Ishikawa (cell line): ENCODE results near the gene PLEKHB1.

ENCODE experiments used
- CEBPB ChIP-seq: IDR thresholded peaks from 2 replicates; pipeline ENCODE4 v1.6.1; 2012
- CREB1 ChIP-seq: IDR thresholded peaks from 2 replicates; pipeline ENCODE4 v1.6.1; 2012; ENCODE audit warnings: low read depth
- EGR1 ChIP-seq: IDR thresholded peaks from 2 replicates; pipeline ENCODE4 v1.6.1; 2012
- EP300 ChIP-seq: IDR thresholded peaks from 2 replicates; pipeline ENCODE4 v1.6.1; 2012; ENCODE audit warnings: borderline replicate concordance
- FOXM1 ChIP-seq: IDR thresholded peaks from 2 replicates; pipeline ENCODE4 v1.6.1; 2012; ENCODE audit warnings: low read depth, borderline replicate concordance
- MAX ChIP-seq: IDR thresholded peaks from 2 replicates; pipeline ENCODE4 v1.6.1; 2012
- NFIC ChIP-seq: IDR thresholded peaks from 2 replicates; pipeline ENCODE4 v1.6.1; 2012
- RAD21 ChIP-seq: IDR thresholded peaks from 2 replicates; pipeline ENCODE4 v1.6.1; 2012; ENCODE audit warnings: low read depth
- REST ChIP-seq: IDR thresholded peaks from 2 replicates; pipeline ENCODE4 v1.6.1; 2012; ENCODE audit warnings: low read depth, mild to moderate bottlenecking
- TAF1 ChIP-seq: IDR thresholded peaks from 2 replicates; pipeline ENCODE4 v1.6.1; 2012; ENCODE audit warnings: low read depth, mild to moderate bottlenecking
- TCF12 ChIP-seq: IDR thresholded peaks from 2 replicates; pipeline ENCODE4 v1.6.1; 2012; ENCODE audit warnings: low read depth
- TEAD4 ChIP-seq: IDR thresholded peaks from 2 replicates; pipeline ENCODE4 v1.6.1; 2012
- USF1 ChIP-seq: IDR thresholded peaks from 2 replicates; pipeline ENCODE4 v1.6.1; 2012
- YY1 ChIP-seq: IDR thresholded peaks from 2 replicates; pipeline ENCODE4 v1.6.1; 2012; ENCODE audit warnings: low read depth
- ZBTB7A ChIP-seq: IDR thresholded peaks from 2 replicates; pipeline ENCODE4 v1.6.1; 2012; ENCODE audit warnings: low read depth

The PLEKHB1 gene

GRCh38 chr11:73652046-73652730 is 5.8 kb downstream of the PLEKHB1 start:
- no peak for TF ChIP-seq REST
- no peak for TF ChIP-seq RAD21
- TF ChIP-seq ZBTB7A = no peak
- TF ChIP-seq EP300 = no peak
- no peak for TF ChIP-seq TCF12
- TF ChIP-seq YY1 = no peak
- no peak for TF ChIP-seq NFIC
- TF ChIP-seq MAX = no peak
- no peak for TF ChIP-seq TAF1
- no peak for TF ChIP-seq CEBPB
- TF ChIP-seq CREB1 = no peak
- no peak for TF ChIP-seq USF1
- TF ChIP-seq EGR1 = no peak
- no peak for TF ChIP-seq FOXM1
- TF ChIP-seq TEAD4 = no peak

GRCh38 chr11:73652856-73653559 is 6.6 kb downstream of the PLEKHB1 start:
- TF ChIP-seq NFIC (no peak), EGR1 (no peak), ZBTB7A (no peak), TAF1 (no peak), TCF12 (no peak), YY1 (no peak), CEBPB (no peak), RAD21 (no peak), MAX (no peak), TEAD4 (no peak), FOXM1 (no peak), EP300 (no peak), USF1 (no peak), REST (no peak), CREB1 (no peak)

- TF ChIP-seq EGR1 = no peak
Observed at GRCh38 chr11:73653996-73654395, 7.6 kb downstream of the PLEKHB1 start.

GRCh38 chr11:73654482-73655021 is 8.2 kb downstream of the PLEKHB1 start:
- TF ChIP-seq CREB1 = no peak
- TF ChIP-seq YY1 = no peak
- no peak for TF ChIP-seq EGR1
- TF ChIP-seq FOXM1 = no peak
- no peak for TF ChIP-seq CEBPB
- TF ChIP-seq NFIC = no peak
- no peak for TF ChIP-seq TCF12
- no peak for TF ChIP-seq USF1
- TF ChIP-seq ZBTB7A = no peak
- TF ChIP-seq EP300 = no peak
- no peak for TF ChIP-seq RAD21
- TF ChIP-seq TAF1 = no peak
- no peak for TF ChIP-seq TEAD4
- TF ChIP-seq REST = no peak
